WI38 (cell line): ENCODE results near the gene PRDM13.
A peak's percentile ranks its signal among the peaks of the same experiment; 100 is the strongest.

Source experiments
- H3K4me3 ChIP-seq: 2 replicates; pipeline ENCODE4 v1.5.1; 2011; ENCODE audit warnings: low read depth, mild to moderate bottlenecking, control low read depth, low read length
- TF ChIP-seq, protein P1 (sequence below): IDR thresholded peaks from 2 replicates; pipeline ENCODE4 v1.5.1; 2012; ENCODE audit warnings: low read depth, mild to moderate bottlenecking, control low read depth, low read length

The PRDM13 gene

DNA sequence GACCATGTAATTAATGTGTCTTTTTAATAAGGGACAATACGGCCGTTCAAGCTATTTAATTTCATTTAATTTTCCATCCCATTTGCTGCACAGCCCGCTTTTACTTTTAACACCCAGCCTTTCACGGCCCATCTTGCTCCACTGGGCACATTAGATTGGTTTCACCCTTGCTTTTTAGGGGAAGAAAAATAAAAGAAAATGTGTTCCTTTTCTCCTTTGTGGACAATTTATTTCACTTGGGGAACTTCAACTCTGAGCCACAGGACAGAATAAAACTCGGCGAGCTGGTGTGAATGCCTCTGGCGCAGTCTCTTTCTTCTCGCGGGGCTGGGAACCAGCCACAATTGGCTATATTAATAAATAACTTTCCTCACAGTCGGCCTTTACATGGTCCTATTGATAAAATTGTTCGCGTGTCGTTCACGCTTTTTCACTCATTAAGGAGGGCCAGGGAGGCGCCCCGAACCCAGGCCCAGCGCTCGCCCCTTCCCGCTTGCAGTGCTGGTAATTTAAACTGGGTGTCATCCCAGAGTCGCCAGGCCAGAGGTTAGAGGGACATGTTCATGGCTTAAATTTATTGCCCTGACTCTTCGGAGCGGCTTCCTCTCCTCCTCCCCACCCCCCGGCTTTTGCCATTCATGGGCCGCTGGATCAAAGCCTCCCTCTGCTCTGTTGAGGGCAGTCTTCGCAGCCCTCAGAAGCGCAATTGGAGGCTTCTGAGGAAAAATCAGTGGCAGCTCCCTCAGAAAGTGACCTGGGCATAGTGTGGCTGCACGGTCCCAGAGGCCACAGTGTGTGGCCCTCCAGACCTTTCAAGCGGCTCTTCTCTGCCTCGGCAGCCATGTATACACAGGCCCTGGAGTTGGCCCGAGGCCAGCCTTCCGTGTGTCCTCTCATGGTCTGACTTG lies 2.2 kb upstream of the PRDM13 start:
- peak overlapping the region; percentile 48 for H3K4me3 ChIP-seq
- TF ChIP-seq, protein P1, sequence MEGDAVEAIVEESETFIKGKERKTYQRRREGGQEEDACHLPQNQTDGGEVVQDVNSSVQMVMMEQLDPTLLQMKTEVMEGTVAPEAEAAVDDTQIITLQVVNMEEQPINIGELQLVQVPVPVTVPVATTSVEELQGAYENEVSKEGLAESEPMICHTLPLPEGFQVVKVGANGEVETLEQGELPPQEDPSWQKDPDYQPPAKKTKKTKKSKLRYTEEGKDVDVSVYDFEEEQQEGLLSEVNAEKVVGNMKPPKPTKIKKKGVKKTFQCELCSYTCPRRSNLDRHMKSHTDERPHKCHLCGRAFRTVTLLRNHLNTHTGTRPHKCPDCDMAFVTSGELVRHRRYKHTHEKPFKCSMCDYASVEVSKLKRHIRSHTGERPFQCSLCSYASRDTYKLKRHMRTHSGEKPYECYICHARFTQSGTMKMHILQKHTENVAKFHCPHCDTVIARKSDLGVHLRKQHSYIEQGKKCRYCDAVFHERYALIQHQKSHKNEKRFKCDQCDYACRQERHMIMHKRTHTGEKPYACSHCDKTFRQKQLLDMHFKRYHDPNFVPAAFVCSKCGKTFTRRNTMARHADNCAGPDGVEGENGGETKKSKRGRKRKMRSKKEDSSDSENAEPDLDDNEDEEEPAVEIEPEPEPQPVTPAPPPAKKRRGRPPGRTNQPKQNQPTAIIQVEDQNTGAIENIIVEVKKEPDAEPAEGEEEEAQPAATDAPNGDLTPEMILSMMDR, result no peak

DNA sequence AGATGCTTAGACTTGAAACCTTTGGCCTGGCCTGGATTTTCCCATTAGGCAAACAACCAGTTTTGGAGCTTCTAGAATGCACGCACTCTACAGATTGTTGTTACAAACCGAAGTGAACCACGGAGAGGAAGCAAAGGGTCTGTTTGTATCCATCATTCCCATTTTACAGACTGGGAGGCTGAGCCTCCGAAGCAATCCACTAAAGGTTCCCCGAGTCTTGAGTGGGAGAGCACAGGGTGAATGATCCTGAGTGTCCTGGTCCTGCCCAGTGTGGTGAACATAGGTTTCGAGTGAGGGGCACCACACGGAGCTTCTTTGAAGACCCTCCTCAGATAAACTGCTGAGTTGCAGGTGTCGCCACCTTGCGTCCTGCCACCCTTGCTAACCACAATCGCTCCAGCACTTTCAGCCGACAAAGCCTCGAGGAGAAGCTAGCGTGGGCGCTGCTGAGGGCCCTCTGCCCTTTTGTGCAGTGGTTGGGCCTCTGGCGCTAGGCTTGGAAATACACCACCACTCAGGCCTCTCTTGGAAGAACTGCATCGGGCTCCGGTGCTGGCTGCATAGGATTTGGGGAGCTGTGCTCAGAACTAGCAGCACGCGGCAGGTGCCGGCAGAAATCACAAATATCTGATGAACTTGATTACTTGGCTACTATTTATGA lies 1.4 kb upstream of the PRDM13 start:
- TF ChIP-seq, protein P1, result no peak
- no peak overlapping the region for H3K4me3 ChIP-seq

DNA sequence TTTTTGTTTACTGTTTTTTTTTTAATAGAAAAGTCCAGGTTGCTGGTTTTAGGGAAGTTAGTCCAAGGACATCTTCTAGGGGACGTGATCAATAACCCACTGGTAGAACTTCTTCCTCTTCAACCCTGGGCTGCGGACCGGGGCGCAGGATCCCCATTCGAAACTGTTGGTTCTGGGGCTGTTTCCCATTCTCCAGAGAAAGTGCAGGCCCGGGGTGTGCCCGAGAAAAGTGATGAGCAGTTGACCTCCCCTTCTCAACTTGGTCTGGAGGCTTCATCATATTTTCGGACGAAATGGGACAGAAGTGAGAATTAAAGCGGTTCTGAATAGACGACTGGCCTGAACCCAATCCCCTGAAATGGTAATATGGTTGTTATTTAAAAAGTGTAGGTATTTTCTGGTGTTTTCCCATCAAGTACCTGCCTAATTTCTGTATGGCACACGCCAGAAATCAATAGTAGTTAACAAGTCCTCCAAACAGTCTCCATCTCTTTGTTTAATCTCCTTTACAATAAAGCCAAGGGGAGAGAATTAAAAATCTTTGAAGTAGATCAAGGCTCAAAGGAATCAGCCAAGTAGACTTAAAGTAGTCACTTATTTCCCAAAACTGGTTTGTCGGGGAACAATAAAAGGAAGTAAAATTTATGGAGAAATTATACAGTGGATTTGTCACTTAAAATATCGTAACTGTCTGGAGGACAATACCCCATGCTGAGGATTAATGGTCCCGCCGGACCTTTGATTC lies 550 bp upstream of the PRDM13 start:
- TF ChIP-seq, protein P1, result no peak
- no peak overlapping the region for H3K4me3 ChIP-seq

DNA sequence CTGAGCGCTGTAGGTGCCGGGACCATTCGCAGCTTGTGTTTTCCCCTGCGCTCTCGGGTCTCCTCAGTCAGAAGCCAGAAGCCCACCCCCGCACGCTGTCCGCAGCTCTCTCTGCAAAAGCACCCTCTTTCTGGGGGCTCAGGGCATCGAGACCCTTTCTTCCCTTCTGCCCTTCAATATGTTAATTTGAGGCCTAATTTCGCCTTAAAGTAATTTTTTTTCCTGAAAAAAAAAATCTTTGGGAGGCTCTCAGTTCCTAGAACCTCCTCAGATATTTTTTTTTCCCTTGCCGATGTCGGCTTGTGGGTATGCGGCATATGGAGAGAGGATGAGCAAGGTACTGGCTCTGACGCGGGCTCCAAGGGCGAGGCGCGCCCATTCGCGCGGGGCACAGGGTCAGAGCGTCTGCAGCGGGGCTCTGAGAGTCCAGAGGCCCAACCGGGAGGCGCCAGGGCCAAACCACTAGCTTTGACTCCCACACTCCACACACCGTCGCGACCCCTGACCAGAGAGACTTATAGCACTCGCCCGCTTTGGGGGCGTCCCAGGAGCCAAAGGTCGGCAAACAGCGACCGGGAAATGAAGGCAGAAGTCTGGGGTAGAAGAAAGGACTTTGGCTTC lies 893 bp downstream of the PRDM13 start:
- H3K4me3 ChIP-seq, result no peak overlapping the region
- TF ChIP-seq, protein P1, result no peak

DNA sequence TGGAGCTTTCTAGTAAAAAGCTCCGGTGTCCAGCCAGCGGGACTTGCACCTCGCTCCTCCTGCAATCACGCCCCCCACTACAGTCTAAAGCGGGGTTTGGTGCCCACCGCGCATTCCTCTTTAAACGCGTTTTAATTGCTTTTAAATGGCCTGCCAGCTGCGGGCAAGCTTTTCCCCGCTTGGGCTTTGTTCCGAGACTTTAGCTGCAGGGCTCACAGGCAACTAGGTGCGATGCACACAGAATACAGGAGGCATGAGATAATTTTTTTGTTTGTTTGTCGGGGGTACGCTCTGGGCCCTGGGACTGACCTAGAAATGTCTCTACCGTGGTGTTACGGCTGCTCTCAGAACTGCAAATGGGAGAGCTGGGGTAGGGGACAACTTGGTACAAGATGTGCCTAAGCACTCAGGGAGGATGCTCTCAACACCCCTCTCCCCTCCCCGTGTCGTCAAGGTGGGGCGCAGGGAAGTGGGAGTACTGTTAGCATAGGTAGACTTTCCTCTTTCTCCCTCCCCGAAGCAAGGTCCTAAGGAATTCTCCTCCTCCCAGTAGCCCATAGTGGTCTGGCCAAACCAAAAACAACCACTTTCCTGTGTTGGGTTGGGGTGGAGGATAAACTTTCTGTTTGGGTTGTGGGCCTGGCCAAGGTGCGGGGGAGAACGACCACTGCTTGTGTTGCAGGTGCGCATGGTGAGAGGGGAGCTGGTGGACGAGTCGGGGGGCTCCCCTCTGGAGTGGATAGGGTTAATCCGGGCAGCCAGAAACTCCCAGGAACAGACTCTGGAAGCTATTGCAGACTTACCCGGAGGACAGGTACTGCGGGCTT lies 1.6 kb downstream of the PRDM13 start:
- TF ChIP-seq, protein P1, result no peak
- no peak overlapping the region for H3K4me3 ChIP-seq

DNA sequence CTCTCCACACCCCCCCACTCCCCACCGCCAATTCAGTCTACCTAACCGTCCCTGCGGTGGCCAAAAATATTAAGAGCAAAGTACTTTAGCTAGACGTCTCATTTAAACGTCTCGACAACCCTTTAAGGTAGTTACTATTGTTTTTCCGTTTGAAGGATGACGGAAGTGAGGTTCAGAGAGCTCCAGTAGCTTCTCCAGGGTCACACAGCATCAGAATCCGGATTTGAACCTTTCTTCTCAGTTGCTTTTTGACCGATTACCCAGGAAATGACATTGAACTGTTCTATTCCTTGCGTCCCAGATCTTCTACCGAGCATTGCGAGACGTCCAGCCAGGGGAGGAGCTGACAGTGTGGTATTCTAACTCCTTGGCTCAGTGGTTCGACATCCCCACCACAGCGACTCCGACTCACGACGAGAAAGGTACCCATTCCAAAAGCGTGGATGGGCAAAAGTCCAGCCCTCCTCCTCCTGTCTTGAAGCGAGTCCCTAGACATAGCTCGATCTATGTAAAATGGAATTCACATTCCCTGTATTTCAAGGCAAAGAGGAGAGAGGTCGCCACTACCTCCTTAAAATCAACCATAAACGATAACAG lies 2.4 kb downstream of the PRDM13 start:
- TF ChIP-seq, protein P1, result no peak
- H3K4me3 ChIP-seq, result no peak overlapping the region
